SK-N-SH (cell line): ENCODE data around the gene ERC2. TPM values are rescaled to one million over a fixed set of nuclear protein-coding genes. Genes with fewer than 3 reads are reported as not detected.

Experiments used
- CTCF ChIA-PET: fragments of 300-600, 350-600 bp; formaldehyde crosslinking; extraction: SDS; loops from one replicate; lab custom pipeline; 2021; lab: Yijun Ruan, JAX
- POLR2A ChIA-PET: fragments of 350-600 bp; sonication (Branson Sonifier 250); formaldehyde crosslinking; extraction: SDS; loops from one replicate; lab custom pipeline; 2020; ENCODE audit warnings: antibody characterized with exemption, inconsistent platforms; lab: Yijun Ruan, JAX
- DNase-seq: peaks from one replicate; pipeline ENCODE4 v3.0.0; 2012
- H2AFZ ChIP-seq: fragments of 200-600 bp; sonication (generic); 2 replicates; pipeline ENCODE4 v1.8.1; 2016; ENCODE audit warnings: antibody characterized with exemption, mild to moderate bottlenecking, low read depth
- H3F3A ChIP-seq: fragments of 200-600 bp; sonication (generic); replicated peaks from 2 replicates; pipeline ENCODE3; 2016; ENCODE audit warnings: antibody characterized with exemption, mild to moderate bottlenecking; ENCODE audit not compliant: insufficient read depth
- H3K27ac ChIP-seq, 2 experiments: fragments of 200-500 bp in 1 of 2; fragments of 200-600 bp in 1 of 2; sonication (Bioruptor generic) in 1 of 2; sonication (generic), shearing (Covaris generic) in 1 of 2; 2 replicates each; pipeline versions ENCODE4 v1.5.1 to v1.6.1; 2014 to 2016; ENCODE audit warnings: low read depth in 2 of 2, inconsistent platforms in 1 of 2, low read length in 1 of 2, mild to moderate bottlenecking in 1 of 2, mixed read lengths in 1 of 2
- H3K27me3 ChIP-seq: fragments of 200-600 bp; sonication (generic), shearing (Covaris generic); 2 replicates; pipeline ENCODE4 v1.6.1; 2016; ENCODE audit warnings: mixed run types; ENCODE audit not compliant: insufficient read depth
- H3K36me3 ChIP-seq, 2 experiments: fragments of 200-500 bp in 1 of 2; fragments of 200-600 bp in 1 of 2; sonication (Bioruptor generic) in 1 of 2; sonication (generic) in 1 of 2; replicated peaks in 1 of 2; 2 replicates each; pipeline versions ENCODE3 to v1.5.1; 2014 to 2016; ENCODE audit warnings: low read length in 1 of 2, mild to moderate bottlenecking in 1 of 2; ENCODE audit not compliant: insufficient read depth in 2 of 2, control insufficient read depth in 1 of 2
- H3K4me1 ChIP-seq, 2 experiments: fragments of 200-500 bp in 1 of 2; fragments of 200-600 bp in 1 of 2; sonication (Bioruptor generic) in 1 of 2; sonication (generic), shearing (Covaris generic) in 1 of 2; 2 replicates each; pipeline versions ENCODE4 v1.5.1 to v1.6.1; 2014 to 2016; ENCODE audit warnings: low read depth in 1 of 2, low read length in 1 of 2, mixed run types in 1 of 2; ENCODE audit not compliant: insufficient read depth in 2 of 2, control insufficient read depth in 1 of 2
- H3K4me2 ChIP-seq: fragments of 200-600 bp; sonication (generic), shearing (Covaris generic); 2 replicates; pipeline ENCODE4 v1.6.1; 2017; ENCODE audit warnings: mixed run types
- H3K4me3 ChIP-seq, 2 experiments: fragments of 200-500 bp in 1 of 2; fragments of 200-600 bp in 1 of 2; sonication (Bioruptor generic) in 1 of 2; sonication (generic), shearing (Covaris generic) in 1 of 2; 2 replicates each; pipeline versions ENCODE4 v1.5.1 to v1.8.1; 2014 to 2016; ENCODE audit warnings: low read depth in 2 of 2, inconsistent platforms in 1 of 2, low read length in 1 of 2, mild to moderate bottlenecking in 1 of 2, mixed read lengths in 1 of 2, moderate library complexity in 1 of 2
- H3K79me2 ChIP-seq: fragments of 200-600 bp; sonication (generic); 2 replicates; pipeline ENCODE4 v1.8.1; 2017; ENCODE audit warnings: mild to moderate bottlenecking; ENCODE audit not compliant: insufficient read depth
- H3K9ac ChIP-seq: fragments of 200-600 bp; sonication (generic); 2 replicates; pipeline ENCODE4 v1.6.1; 2017; ENCODE audit warnings: mixed run types
- H3K9me2 ChIP-seq: fragments of 200-600 bp; sonication (generic); 2 replicates; pipeline ENCODE4 v1.6.1; 2017; ENCODE audit warnings: mixed run types
- H3K9me3 ChIP-seq: fragments of 200-600 bp; sonication (generic); 2 replicates; pipeline ENCODE4 v1.6.1; 2017; ENCODE audit warnings: mixed run types, mild to moderate bottlenecking, moderate library complexity
- H4K20me1 ChIP-seq: fragments of 200-600 bp; sonication (generic); 2 replicates; pipeline ENCODE4 v1.6.1; 2017; ENCODE audit warnings: mild to moderate bottlenecking, mixed run types; ENCODE audit not compliant: insufficient read depth
- CTCF ChIP-seq: fragments of 200-600 bp; sonication (generic); IDR thresholded peaks from 2 replicates; pipeline ENCODE4 v1.6.1; 2017; ENCODE audit warnings: antibody characterized with exemption, mild to moderate bottlenecking, moderate library complexity
- EP300 ChIP-seq, 2 experiments: IDR thresholded peaks; 2 replicates each; pipeline versions ENCODE4 v1.4.0 to v1.6.1; 2012; ENCODE audit warnings: borderline replicate concordance in 1 of 2, low read depth in 1 of 2, low read length in 1 of 2
- FOXJ3 ChIP-seq: sonication (generic); formaldehyde crosslinking; IDR thresholded peaks from 2 replicates; pipeline ENCODE4 v1.5.1; 2020; ENCODE audit warnings: mild to moderate bottlenecking, missing genetic modification reagents
- FOXM1 ChIP-seq: IDR thresholded peaks from 2 replicates; pipeline ENCODE4 v1.4.0; 2012; ENCODE audit warnings: low read depth, mild to moderate bottlenecking
- GABPA ChIP-seq: IDR thresholded peaks from 2 replicates; pipeline ENCODE4 v1.4.0; 2012; ENCODE audit warnings: low read depth, mild to moderate bottlenecking
- GATA2 ChIP-seq: sonication (generic); formaldehyde crosslinking; IDR thresholded peaks from 2 replicates; pipeline ENCODE4 v1.5.0; 2020; ENCODE audit warnings: mild to moderate bottlenecking, missing genetic modification reagents
- IRF3 ChIP-seq: fragments of 150-350 bp; IDR thresholded peaks from 2 replicates; pipeline ENCODE4 v1.6.1; 2016; ENCODE audit warnings: mild to moderate bottlenecking, low read depth, low read length
- JUND ChIP-seq: IDR thresholded peaks from 2 replicates; pipeline ENCODE4 v1.4.0; 2012
- MEF2A ChIP-seq: IDR thresholded peaks from 2 replicates; pipeline ENCODE4 v1.4.0; 2012; ENCODE audit warnings: low read depth, borderline replicate concordance
- NFIC ChIP-seq: IDR thresholded peaks from 2 replicates; pipeline ENCODE4 v1.4.0; 2012; ENCODE audit warnings: borderline replicate concordance
- NRF1 ChIP-seq: IDR thresholded peaks from 2 replicates; pipeline ENCODE4 v1.6.1; 2012; ENCODE audit warnings: low read depth, mild to moderate bottlenecking, low read length
- POLR2AphosphoS5 ChIP-seq: IDR thresholded peaks from 2 replicates; pipeline ENCODE4 v1.6.1; 2012; ENCODE audit warnings: low read depth, low read length
- RAD21 ChIP-seq: IDR thresholded peaks from 2 replicates; pipeline ENCODE4 v1.6.1; 2012; ENCODE audit warnings: mild to moderate bottlenecking, low read length
- REST ChIP-seq: IDR thresholded peaks from 2 replicates; pipeline ENCODE4 v1.6.1; 2012; ENCODE audit warnings: mild to moderate bottlenecking, low read depth, low read length, moderate library complexity
- RXRA ChIP-seq: IDR thresholded peaks from 2 replicates; pipeline ENCODE4 v1.4.0; 2012; ENCODE audit warnings: low read depth, mild to moderate bottlenecking, borderline replicate concordance
- SIN3A ChIP-seq: IDR thresholded peaks from 2 replicates; pipeline ENCODE4 v1.6.1; 2012; ENCODE audit warnings: low read depth, mild to moderate bottlenecking, low read length, moderate library complexity, borderline replicate concordance
- SMC3 ChIP-seq: IDR thresholded peaks from 2 replicates; pipeline ENCODE4 v1.6.1; 2012; ENCODE audit warnings: low read depth, low read length, improper control_type of control experiment
- TAF1 ChIP-seq: IDR thresholded peaks from 2 replicates; pipeline ENCODE4 v1.6.1; 2012; ENCODE audit warnings: low read depth, mild to moderate bottlenecking, low read length, moderate library complexity, borderline replicate concordance
- TCF12 ChIP-seq: IDR thresholded peaks from 2 replicates; pipeline ENCODE4 v1.4.0; 2012
- TEAD4 ChIP-seq: IDR thresholded peaks from 2 replicates; pipeline ENCODE4 v1.4.0; 2012; ENCODE audit warnings: mild to moderate bottlenecking, borderline replicate concordance; ENCODE audit not compliant: insufficient read depth
- USF2 ChIP-seq: fragments of 150-350 bp; IDR thresholded peaks from 2 replicates; pipeline ENCODE4 v1.6.1; 2017; ENCODE audit warnings: antibody characterized with exemption, low read length, low read depth, borderline replicate concordance
- YY1 ChIP-seq: IDR thresholded peaks from 2 replicates; pipeline ENCODE4 v1.4.0; 2012; ENCODE audit warnings: low read depth, mild to moderate bottlenecking
- ZBTB33 ChIP-seq: IDR thresholded peaks from 2 replicates; pipeline ENCODE4 v1.4.0; 2012; ENCODE audit warnings: low read depth, borderline replicate concordance
- WGBS: methylation state at CpG from one replicate; pipeline ENCODE4 v1.1.6; 2017; ENCODE audit warnings: low lambda C conversion rate; 5-methylcytosine and 5-hydroxymethylcytosine counted together
- polyA plus RNA-seq, 3 experiments: library from polyadenylated mRNA; depleted of rRNA; stranded (reverse); fragments of >200 nt; gene quantifications; 2 replicates each; pipeline ENCODE4 v1.2.3, GENCODE V29; 2012

The ERC2 gene
- polyA plus RNA-seq, 1 of the 3 experiments (the other 2 are of a cell fraction), result 1.6 TPM

GRCh38 chr3:55701997-55702396 is 766.3 kb downstream of the ERC2 start (continued):
- no peak for TF ChIP-seq ZBTB33
- no peak for TF ChIP-seq TEAD4
- no peak for TF ChIP-seq SIN3A
- no peak for TF ChIP-seq MEF2A
- no peak for TF ChIP-seq POLR2AphosphoS5
- no peak for TF ChIP-seq IRF3
- TF ChIP-seq RXRA, result no peak
- TF ChIP-seq, all 33 proteins: peak for 0

- Histone ChIP-seq H3K4me2 (no peak overlapping the region), H3F3A (no peaks in the 10 kb centered on the region), H3K9me2 (no peaks in the 10 kb centered on the region), H3K79me2 (no peaks in the 10 kb centered on the region), H3K36me3 (no peaks in the 10 kb centered on the region), H3K27me3 (no peaks in the 10 kb centered on the region), H3K27ac (no peak overlapping the region), H3K4me1 (no peaks in the 10 kb centered on the region), H2AFZ (no peak overlapping the region), H3K4me3 (no peak overlapping the region), H4K20me1 (no peaks in the 10 kb centered on the region), H3K9ac (no peak overlapping the region), H3K9me3 (no peaks in the 10 kb centered on the region)
- ChIA-PET POLR2A (no interaction called here), CTCF (no interaction called here)
- 65% methylated on average over 6 of the region's 6 CpGs for WGBS
- no peak for DNase-seq
- no peak for TF ChIP-seq CTCF
- TF ChIP-seq GABPA, result no peak
- no peak for TF ChIP-seq JUND
- no peak for TF ChIP-seq EP300 (IDR thresholded peaks at IDR 0.05; ENCODE audit: borderline replicate concordance in 1 of 2, low read depth in 1 of 2, low read length in 1 of 2)
- TF ChIP-seq YY1, result no peak
- no peak for TF ChIP-seq RAD21
- no peak for TF ChIP-seq TCF12
- no peak for TF ChIP-seq GATA2
- TF ChIP-seq TAF1, result no peak
- TF ChIP-seq FOXM1, result no peak
- TF ChIP-seq TEAD4, result no peak
- no peak for TF ChIP-seq NRF1
- no peak for TF ChIP-seq REST
- no peak for TF ChIP-seq FOXJ3
- TF ChIP-seq POLR2AphosphoS5, result no peak
- TF ChIP-seq SMC3, result no peak
- no peak for TF ChIP-seq MEF2A
- TF ChIP-seq NFIC, result no peak
- no peak for TF ChIP-seq USF2
Measured at GRCh38 chr3:55698831-55699230, 769.4 kb downstream of the ERC2 start.
